Ascending aorta (tissue), 2 donors: Measurements from ENCODE around the gene ANKRD31. TPM values are rescaled to one million over a fixed set of nuclear protein-coding genes. Genes with fewer than 3 reads are reported as not detected.

Source experiments
- DNase-seq, 2 donors: peaks; one replicate each; pipeline ENCODE4 v3.0.0-alpha.2; 2019; ENCODE audit warnings: low spot score in 2 of 2
- H3K27ac ChIP-seq, 2 donors: fragments of 200-600 bp; sonication (generic); one replicate each; pipeline ENCODE4 v1.5.1; 2016 to 2017; ENCODE audit warnings: mild to moderate bottlenecking in 1 of 2
- H3K27me3 ChIP-seq: fragments of 200-600 bp; sonication (generic); one replicate; pipeline ENCODE4 v1.5.1; 2017
- H3K36me3 ChIP-seq, 2 donors: fragments of 200-600 bp; sonication (generic); one replicate each; pipeline ENCODE4 v1.5.1; 2016
- H3K4me1 ChIP-seq, 2 donors: fragments of 200-600 bp; sonication (generic); one replicate each; pipeline ENCODE4 v1.5.1; 2016 to 2017; ENCODE audit warnings: mild to moderate bottlenecking in 1 of 2
- H3K4me3 ChIP-seq, 2 donors: fragments of 200-600 bp; sonication (generic); one replicate each; pipeline ENCODE4 v1.5.1; 2016 to 2017; ENCODE audit warnings: mild to moderate bottlenecking in 1 of 2
- H3K9me3 ChIP-seq, 2 donors: fragments of 200-600 bp; sonication (generic); one replicate each; pipeline ENCODE4 v1.5.1; 2016
- intact Hi-C: fragments of 100-400 bp; cut with DNase I; formaldehyde crosslinking; loops from one replicate; pipeline ENCODE4 v1.15.1; 2023
- total RNA-seq: library from RNA; depleted of rRNA; stranded (reverse); fragments of >200 nt; gene quantifications from one replicate; pipeline ENCODE4 v1.1.0, GENCODE V29; 2016
- TF ChIP-seq, protein P1 (sequence below), 3 experiments: fragments of 200-600 bp in 2 of 3; fragments of 450-650 bp in 1 of 3; sonication (generic) in 2 of 3; IDR thresholded peaks; one replicate each; pipeline ENCODE4 v1.5.1; 2016 to 2019; ENCODE audit warnings: antibody characterized with exemption in 3 of 3, mild to moderate bottlenecking in 1 of 3, moderate library complexity in 1 of 3

The ANKRD31 gene, protein sequence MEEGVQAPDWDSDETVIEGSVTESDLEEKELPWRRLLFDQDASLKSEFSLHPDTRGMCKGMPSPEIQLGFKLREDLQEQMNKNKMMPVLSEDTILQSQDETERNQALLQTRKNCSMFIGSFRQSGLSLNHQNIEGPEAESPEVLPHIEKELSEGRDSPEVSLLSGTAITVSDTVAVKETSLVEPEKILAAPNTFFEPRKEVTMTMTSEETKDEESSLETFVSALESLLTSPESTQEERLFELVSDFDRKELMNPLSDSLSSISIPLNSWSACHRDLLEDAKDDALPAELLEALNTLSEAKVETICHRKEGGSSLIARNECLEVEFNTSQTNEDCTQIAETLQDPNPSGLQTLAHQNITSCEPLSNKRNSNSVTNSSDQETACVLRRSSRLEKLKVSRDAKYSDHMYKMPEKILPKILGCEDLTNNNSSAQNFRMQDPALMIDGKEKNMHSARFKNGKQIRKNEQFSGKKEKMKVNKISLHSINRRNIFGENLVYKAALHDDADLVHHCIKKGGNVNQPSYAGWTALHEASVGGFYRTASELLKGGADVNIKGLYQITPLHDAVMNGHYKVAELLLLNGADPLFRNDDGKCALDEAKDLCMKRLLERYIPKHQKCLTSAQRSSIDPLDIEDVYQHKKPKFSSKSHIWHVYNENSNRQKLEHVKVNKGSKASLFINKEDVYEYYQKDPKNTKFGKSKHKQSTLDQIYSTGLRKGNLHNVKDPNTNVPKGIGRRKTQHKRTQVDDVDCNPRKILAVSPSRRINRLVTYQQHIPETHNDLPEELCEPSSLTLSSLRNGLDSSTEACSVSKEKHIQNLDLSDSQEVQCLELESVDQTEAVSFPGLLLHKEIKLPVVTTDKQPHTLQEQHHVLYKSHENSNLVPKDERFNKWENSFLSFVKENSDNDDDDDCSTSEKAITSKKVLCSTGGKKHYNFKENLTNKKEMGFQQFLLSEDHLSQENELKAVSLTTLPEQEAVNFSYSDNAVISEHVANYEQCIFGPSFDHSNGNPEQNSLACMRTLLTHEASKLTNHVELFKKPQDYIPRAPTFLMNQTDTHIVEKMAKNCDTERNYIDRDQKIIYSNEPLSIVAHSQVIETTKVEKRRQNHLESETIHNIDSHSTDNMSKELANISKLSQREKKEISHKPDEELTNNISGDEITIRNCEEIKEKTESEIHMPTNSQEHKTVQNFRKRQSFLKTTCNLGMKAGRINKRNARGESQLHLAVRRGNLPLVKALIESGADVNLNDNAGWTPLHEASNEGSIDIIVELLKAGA (N-terminal part only)
- total RNA-seq = not detected

DNA sequence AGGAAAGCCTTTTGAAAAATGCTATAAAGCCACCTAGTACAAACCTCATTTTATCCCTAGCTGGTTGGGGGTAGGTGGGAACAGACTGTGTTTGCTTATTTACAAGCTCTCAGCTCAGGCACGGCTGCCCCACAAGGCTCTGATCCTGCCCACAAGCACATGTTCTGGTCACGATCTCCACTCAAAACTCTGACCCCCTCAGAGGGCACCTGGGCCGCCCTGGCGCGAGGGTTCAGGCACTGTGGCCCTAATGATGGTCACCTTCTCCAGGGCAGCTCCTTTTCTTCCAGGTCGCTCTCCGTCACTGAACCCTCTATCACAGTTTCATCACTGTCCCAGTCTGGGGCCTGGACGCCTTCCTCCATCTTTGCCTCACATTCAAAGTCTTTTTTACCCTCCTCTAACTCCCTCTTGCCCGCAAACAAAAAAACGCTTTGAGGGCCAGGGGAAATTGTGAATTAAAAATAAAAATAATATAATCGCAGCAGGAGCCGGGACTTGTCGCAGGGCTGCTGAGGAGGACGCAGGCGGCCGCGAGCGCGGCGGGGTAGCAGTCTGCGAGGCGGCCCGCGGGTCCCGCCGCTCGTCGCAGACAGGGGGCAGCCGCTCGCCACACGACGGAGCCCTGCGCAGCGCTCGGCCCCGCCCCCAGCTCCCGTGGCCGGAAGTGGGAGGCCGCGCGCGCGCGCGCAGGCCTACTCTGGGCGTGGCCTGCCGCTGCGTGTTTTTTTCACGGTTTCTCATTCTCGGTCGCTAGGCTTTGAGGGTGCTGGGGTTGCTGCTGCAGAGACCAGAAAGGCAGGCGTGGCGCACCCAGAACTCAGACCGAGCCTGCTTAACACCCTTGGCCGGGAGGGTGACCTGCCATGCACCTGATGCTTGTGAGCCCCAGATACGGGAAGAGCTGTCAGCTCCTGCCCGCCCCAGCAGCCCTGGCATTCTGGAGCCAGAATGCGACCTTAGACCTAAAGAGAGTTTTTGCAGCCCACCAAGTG is at the start of gene ANKRD31:
ANKRD31 (minus strand) TSS at position 557 of the 995 bp plus-strand sequence; CDS start at position 365, 192 bp downstream.
- TF ChIP-seq, protein P1, sequence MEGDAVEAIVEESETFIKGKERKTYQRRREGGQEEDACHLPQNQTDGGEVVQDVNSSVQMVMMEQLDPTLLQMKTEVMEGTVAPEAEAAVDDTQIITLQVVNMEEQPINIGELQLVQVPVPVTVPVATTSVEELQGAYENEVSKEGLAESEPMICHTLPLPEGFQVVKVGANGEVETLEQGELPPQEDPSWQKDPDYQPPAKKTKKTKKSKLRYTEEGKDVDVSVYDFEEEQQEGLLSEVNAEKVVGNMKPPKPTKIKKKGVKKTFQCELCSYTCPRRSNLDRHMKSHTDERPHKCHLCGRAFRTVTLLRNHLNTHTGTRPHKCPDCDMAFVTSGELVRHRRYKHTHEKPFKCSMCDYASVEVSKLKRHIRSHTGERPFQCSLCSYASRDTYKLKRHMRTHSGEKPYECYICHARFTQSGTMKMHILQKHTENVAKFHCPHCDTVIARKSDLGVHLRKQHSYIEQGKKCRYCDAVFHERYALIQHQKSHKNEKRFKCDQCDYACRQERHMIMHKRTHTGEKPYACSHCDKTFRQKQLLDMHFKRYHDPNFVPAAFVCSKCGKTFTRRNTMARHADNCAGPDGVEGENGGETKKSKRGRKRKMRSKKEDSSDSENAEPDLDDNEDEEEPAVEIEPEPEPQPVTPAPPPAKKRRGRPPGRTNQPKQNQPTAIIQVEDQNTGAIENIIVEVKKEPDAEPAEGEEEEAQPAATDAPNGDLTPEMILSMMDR (IDR thresholded peaks at IDR 0.05) = peak; percentile 59 to 92 (median 65)
- intact Hi-C loops = loop anchor here (1.0 to 5.0 kb wide), 6 partner anchors 100 to 480 kb away; partner anchors contain the start of genes CERT1, GCNT4, GFM2 and NSA2
- peak within 1 kb of the TSS; percentile 75 to 76 for H3K27ac ChIP-seq
- H3K4me3 ChIP-seq = peak within 1 kb of the TSS; percentile 61 to 91
- H3K4me1 ChIP-seq = no peaks in the 10 kb centered on the region
- no peaks in the 10 kb centered on the region for H3K27me3 ChIP-seq
- peak; percentile 30 to 89 for DNase-seq
- no peaks in the 10 kb centered on the region for H3K9me3 ChIP-seq
- H3K36me3 ChIP-seq = no peaks in the 10 kb centered on the region

DNA sequence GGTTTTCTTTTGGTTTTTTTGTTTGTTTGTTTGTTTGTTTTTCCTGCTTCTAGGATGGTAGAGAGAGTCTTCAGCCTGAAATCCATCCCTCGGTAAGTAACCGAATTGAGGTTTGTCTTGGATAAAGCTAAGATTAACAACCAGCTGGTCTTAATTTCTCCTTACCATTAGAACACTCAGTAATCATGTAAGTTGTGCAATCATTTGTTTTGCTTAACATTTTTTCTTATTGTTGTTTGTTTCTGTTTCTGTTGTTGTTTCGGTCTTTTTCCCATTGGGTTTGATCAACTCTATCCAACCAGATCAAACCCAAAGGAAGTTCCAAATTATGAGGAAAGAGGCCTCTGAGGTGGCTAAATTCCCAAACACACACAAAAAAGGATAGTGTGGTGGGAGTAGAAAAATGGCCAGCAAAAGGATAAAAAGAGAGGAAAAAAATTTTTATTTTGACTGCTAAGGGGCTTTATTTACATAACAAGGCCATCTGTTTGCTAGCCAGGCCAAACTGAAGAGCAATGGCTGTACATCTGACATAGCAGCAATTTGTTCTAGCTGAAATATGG is 49.6 kb upstream of the ANKRD31 start:
- peaks cover 0 to 5% of the 10 kb centered on the region in 2 donors for H3K9me3 ChIP-seq
- TF ChIP-seq, protein P1 (IDR thresholded peaks at IDR 0.05) = no peak
- no peaks in the 10 kb centered on the region for H3K4me1 ChIP-seq
- no peaks in the 10 kb centered on the region for H3K36me3 ChIP-seq
- no peak overlapping the region for H3K27ac ChIP-seq
- intact Hi-C loops = no loop called here
- H3K4me3 ChIP-seq = no peak overlapping the region
- no peak for DNase-seq
- no peaks in the 10 kb centered on the region for H3K27me3 ChIP-seq

DNA sequence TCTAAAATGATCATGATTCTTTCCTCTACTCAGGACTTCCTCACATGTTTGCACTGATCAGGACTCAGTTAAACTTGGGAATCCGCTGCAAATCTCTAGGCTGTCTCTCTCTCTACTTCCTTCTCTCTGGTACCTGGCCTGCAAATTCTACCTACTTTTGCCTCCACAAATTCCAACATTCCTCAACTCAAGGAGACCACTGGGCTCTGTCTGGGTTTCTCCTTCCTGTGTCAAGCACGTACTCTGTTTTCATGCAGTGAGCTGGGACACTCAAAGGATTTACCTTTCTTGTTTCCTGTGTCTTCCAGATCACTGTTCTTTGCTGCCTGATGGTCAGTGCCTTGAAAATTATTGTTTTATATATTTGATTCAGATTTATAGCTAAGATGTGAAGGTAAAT is 45.9 kb upstream of the ANKRD31 start:
- no peaks in the 10 kb centered on the region for H3K27me3 ChIP-seq
- no peaks in the 10 kb centered on the region for H3K36me3 ChIP-seq
- TF ChIP-seq, protein P1 (IDR thresholded peaks at IDR 0.05) = no peak
- peaks cover 0 to under 1% of the 10 kb centered on the region in 2 donors for H3K9me3 ChIP-seq
- DNase-seq = no peak
- H3K4me3 ChIP-seq = no peak overlapping the region
- H3K27ac ChIP-seq = no peak overlapping the region
- intact Hi-C loops = no loop called here
- no peaks in the 10 kb centered on the region for H3K4me1 ChIP-seq

DNA sequence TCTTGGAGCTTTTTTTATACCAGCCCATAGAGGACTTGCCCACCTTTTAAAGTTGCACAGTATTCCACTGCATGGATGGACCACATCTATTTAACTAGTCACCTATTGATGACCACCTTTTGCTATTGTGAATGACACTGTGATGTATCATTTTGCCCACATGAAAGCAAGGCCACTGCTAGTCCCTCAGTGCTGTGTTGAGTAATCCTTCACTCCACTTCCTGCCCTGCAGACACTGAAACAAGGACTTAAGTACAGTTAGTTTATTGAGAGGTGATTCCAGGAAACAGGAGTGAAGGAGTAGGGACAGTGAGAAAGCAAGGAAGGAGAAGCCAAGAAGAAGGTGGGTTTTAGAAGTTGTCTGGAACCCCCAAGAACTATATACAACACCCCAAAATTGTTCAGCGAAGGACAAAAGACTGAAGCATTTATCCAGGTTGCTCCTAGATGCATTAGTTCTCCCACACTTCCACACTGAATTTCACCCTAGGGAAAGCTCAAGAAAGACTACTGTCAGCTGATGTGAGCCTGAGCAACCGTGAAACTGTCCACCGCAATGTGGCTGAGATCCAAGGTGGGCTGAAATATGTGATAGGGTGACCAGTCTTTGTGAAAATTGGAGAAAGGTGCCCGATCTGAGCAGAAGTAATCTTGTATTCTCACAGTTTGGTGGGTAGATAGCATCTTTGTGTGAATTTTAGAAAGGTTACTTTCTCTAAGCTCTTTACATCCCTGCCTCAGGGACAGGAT is 45.2 kb upstream of the ANKRD31 start:
- intact Hi-C loops = no loop called here
- TF ChIP-seq, protein P1 (IDR thresholded peaks at IDR 0.05) = no peak
- no peak overlapping the region for H3K4me3 ChIP-seq

More for the DNA sequence above, 45.2 kb upstream of the ANKRD31 start:
- H3K9me3 ChIP-seq = no peaks in the 10 kb centered on the region
- no peaks in the 10 kb centered on the region for H3K27me3 ChIP-seq
- H3K27ac ChIP-seq = no peak overlapping the region
- no peak for DNase-seq
- H3K36me3 ChIP-seq = no peaks in the 10 kb centered on the region
- H3K4me1 ChIP-seq = no peaks in the 10 kb centered on the region
